Activated CD4-positive, alpha-beta T cell treated with anti-CD3 and anti-CD28 coated beads, Interleukin-2, amount 50 U/mL, for 1 hour (primary cell): ENCODE results near the gene FTO.
"Not testable (repeated sequence)": the region's sequence is repeated elsewhere in the genome, so short reads cannot be mapped to it uniquely, and the experiment has no call there.

Experiments used
- DNase-seq: peaks from one replicate; pipeline ENCODE4 v3.0.0-alpha.2; 2020

Gene FTO

GRCh38 chr16:53836142-53836541 lies 132.2 kb downstream of the FTO start:
- no peak for DNase-seq

GRCh38 chr16:53836680-53837079 lies 132.7 kb downstream of the FTO start:
- DNase-seq: no peak

GRCh38 chr16:53837426-53837825 lies 133.5 kb downstream of the FTO start:
- no peak for DNase-seq

- DNase-seq: no peak
These were observed 135.2 kb downstream of the FTO start for GRCh38 chr16:53839150-53839549.

GRCh38 chr16:53840456-53840855 lies 136.5 kb downstream of the FTO start:
- no peak for DNase-seq

- DNase-seq: no peak
These were observed 137.9 kb downstream of the FTO start for GRCh38 chr16:53841884-53842283.

- DNase-seq: no peak
These were observed 139.1 kb downstream of the FTO start for GRCh38 chr16:53843084-53843483.

GRCh38 chr16:53844804-53845203 lies 140.8 kb downstream of the FTO start:
- DNase-seq: no peak

- DNase-seq: not testable (repeated sequence)
These were observed 142.6 kb downstream of the FTO start for GRCh38 chr16:53846549-53846948.

GRCh38 chr16:53846971-53847370 lies 143.0 kb downstream of the FTO start:
- no peak for DNase-seq

- no peak for DNase-seq
These were observed 144.5 kb downstream of the FTO start for GRCh38 chr16:53848277-53848942.

GRCh38 chr16:53848950-53849349 lies 145.0 kb downstream of the FTO start:
- no peak for DNase-seq

- DNase-seq: no peak
These were observed 145.6 kb downstream of the FTO start for GRCh38 chr16:53849585-53849984.

- DNase-seq: no peak
These were observed 146.0 kb downstream of the FTO start for GRCh38 chr16:53849994-53850393.

GRCh38 chr16:53852678-53853077 lies 148.7 kb downstream of the FTO start:
- no peak for DNase-seq

- DNase-seq: no peak
These were observed 151.1 kb downstream of the FTO start for GRCh38 chr16:53855056-53855455.

GRCh38 chr16:53855511-53855910 lies 151.6 kb downstream of the FTO start:
- DNase-seq: no peak

- DNase-seq: no peak
These were observed 156.1 kb downstream of the FTO start for GRCh38 chr16:53859995-53860540.

- no peak for DNase-seq
These were observed 159.9 kb downstream of the FTO start for GRCh38 chr16:53863861-53864260.

GRCh38 chr16:53864819-53865493 lies 161.0 kb downstream of the FTO start:
- no peak for DNase-seq

- DNase-seq: no peak
These were observed 161.5 kb downstream of the FTO start for GRCh38 chr16:53865494-53865863.

GRCh38 chr16:53866520-53866919 lies 162.6 kb downstream of the FTO start:
- DNase-seq: no peak

GRCh38 chr16:53870831-53871230 lies 166.9 kb downstream of the FTO start:
- no peak for DNase-seq
